A549 (cell line): ENCODE results near the gene SPATA16. TPM values are rescaled to one million over a fixed set of nuclear protein-coding genes. Genes with fewer than 3 reads are reported as not detected.

Experiments used
- ATAC-seq, 2 experiments: fragments of 200-7000 bp in 1 of 2; fragments of >200 bp in 1 of 2; cut with Nextera tagmentation in 1 of 2; cut with Tn5 transposase in 1 of 2; 3 replicates each; pipeline versions ENCODE4 v1.8.0 to v1.9.1; 2018 to 2020; ENCODE audit warnings: mild to moderate bottlenecking in 1 of 2, moderate library complexity in 1 of 2
- CTCF ChIA-PET: fragments of 300-600 bp; sonication (Branson Sonifier 250); formaldehyde crosslinking; extraction: SDS; loops from one replicate; lab custom pipeline; 2021; ENCODE audit warnings: antibody characterized with exemption, inconsistent platforms; lab: Yijun Ruan, JAX
- POLR2A ChIA-PET: fragments of 350-600 bp; formaldehyde crosslinking; extraction: SDS; loops from one replicate; lab custom pipeline; 2021; ENCODE audit warnings: antibody characterized with exemption, inconsistent platforms; lab: Yijun Ruan, JAX
- DNase-seq, 2 experiments: peaks; one replicate each; pipeline versions ENCODE4 v3.0.0 to v3.0.0-alpha.2; 2011 to 2016; ENCODE audit warnings: low read depth in 1 of 2, low spot score in 1 of 2
- FAIRE-seq: peaks from 2 replicates; lab custom pipeline; 2011; peaks lifted over from hg19 to GRCh38; lab: Jason Lieb, UNC
- H3K27ac ChIP-seq, 2 experiments: fragments of >200 bp; sonication (Bioruptor Twin); formaldehyde crosslinking; 3 replicates each; pipeline ENCODE4 v1.5.1; 2016 to 2017
- H3K4me1 ChIP-seq: fragments of >200 bp; sonication (Bioruptor Twin); formaldehyde crosslinking; 3 replicates; pipeline ENCODE4 v1.6.1; 2016
- H3K4me2 ChIP-seq: fragments of >200 bp; sonication (Bioruptor Twin); formaldehyde crosslinking; 3 replicates; pipeline ENCODE4 v1.6.1; 2016
- H3K4me3 ChIP-seq: fragments of >200 bp; sonication (Bioruptor Twin); formaldehyde crosslinking; 3 replicates; pipeline ENCODE4 v1.5.1; 2016
- H3K9me3 ChIP-seq: fragments of >200 bp; sonication (Bioruptor Twin); formaldehyde crosslinking; 3 replicates; pipeline ENCODE4 v1.6.1; 2016
- ATOH8 ChIP-seq: fragments of 250-450 bp; sonication (Bioruptor Pico); IDR thresholded peaks from 2 replicates; pipeline ENCODE4 v1.5.0; 2020; ENCODE audit warnings: low read depth, mild to moderate bottlenecking, moderate library complexity
- CHD4 ChIP-seq: fragments of 200-600 bp; sonication (generic); IDR thresholded peaks from 2 replicates; pipeline ENCODE4 v1.6.1; 2016; ENCODE audit warnings: antibody characterized with exemption, mild to moderate bottlenecking, borderline replicate concordance
- EHF ChIP-seq: fragments of 250-450 bp; sonication (Bioruptor Pico); IDR thresholded peaks from 2 replicates; pipeline ENCODE4 v1.5.0; 2020; ENCODE audit warnings: mild to moderate bottlenecking
- EP300 ChIP-seq, 2 experiments: fragments of >200 bp; sonication (Bioruptor Twin); formaldehyde crosslinking; IDR thresholded peaks; 2 replicates in 1 of 2; 3 replicates in 1 of 2; pipeline ENCODE4 v1.6.1; 2016 to 2017
- HES2 ChIP-seq: fragments of >200 bp; sonication (Bioruptor Twin); formaldehyde crosslinking; IDR thresholded peaks from 2 replicates; pipeline ENCODE4 v1.6.1; 2016
- HMGXB4 ChIP-seq: fragments of 250-450 bp; sonication (Bioruptor Pico); IDR thresholded peaks from 2 replicates; pipeline ENCODE4 v1.5.0; 2021; ENCODE audit warnings: mild to moderate bottlenecking, moderate library complexity, borderline replicate concordance
- HOXA7 ChIP-seq: fragments of 250-450 bp; sonication (Bioruptor Pico); IDR thresholded peaks from 2 replicates; pipeline ENCODE4 v1.5.0; 2020; ENCODE audit warnings: mild to moderate bottlenecking, moderate library complexity
- HOXB13 ChIP-seq: fragments of 250-450 bp; sonication (Bioruptor Pico); IDR thresholded peaks from 2 replicates; pipeline ENCODE4 v1.5.0; 2020; ENCODE audit warnings: low read depth, mild to moderate bottlenecking, moderate library complexity
- JUN ChIP-seq, 2 experiments: fragments of >200 bp; sonication (Bioruptor Twin); formaldehyde crosslinking; IDR thresholded peaks; 2 replicates in 1 of 2; 3 replicates in 1 of 2; pipeline ENCODE4 v1.6.1; 2016 to 2017
- KDM5A ChIP-seq: fragments of 200-600 bp; sonication (generic); IDR thresholded peaks from 2 replicates; pipeline ENCODE4 v1.6.1; 2016; ENCODE audit warnings: antibody characterized with exemption, mild to moderate bottlenecking
- MAFK ChIP-seq: fragments of 450-650 bp; IDR thresholded peaks from 2 replicates; pipeline ENCODE4 v1.6.1; 2014; ENCODE audit not compliant: partially characterized antibody
- MAZ ChIP-seq: fragments of 150-350 bp; IDR thresholded peaks from 2 replicates; pipeline ENCODE4 v1.6.1; 2014; ENCODE audit warnings: antibody characterized with exemption, low read depth, low read length, borderline replicate concordance
- MYC ChIP-seq: IDR thresholded peaks from 2 replicates; pipeline ENCODE4 v1.6.1; 2012; ENCODE audit warnings: mild to moderate bottlenecking, inconsistent platforms, low read length, improper control_type of control experiment, borderline replicate concordance
- PHF8 ChIP-seq: fragments of 200-600 bp; sonication (generic); IDR thresholded peaks from 2 replicates; pipeline ENCODE4 v1.6.1; 2016; ENCODE audit warnings: low read depth, mild to moderate bottlenecking, antibody characterized with exemption, moderate library complexity, borderline replicate concordance
- POLR2A ChIP-seq: IDR thresholded peaks from 2 replicates; pipeline ENCODE4 v1.6.1; 2012; ENCODE audit warnings: mild to moderate bottlenecking, low read length
- RAD21 ChIP-seq, 2 experiments: fragments of >200 bp in 1 of 2; sonication (Bioruptor Twin) in 1 of 2; formaldehyde crosslinking in 1 of 2; IDR thresholded peaks in 1 of 2; conservative IDR thresholded peaks in 1 of 2; 2 replicates in 1 of 2; 3 replicates in 1 of 2; pipeline ENCODE4 v1.6.1; 2012 to 2018; ENCODE audit warnings: inconsistent platforms in 1 of 2
- RFX5 ChIP-seq: fragments of 450-650 bp; IDR thresholded peaks from 2 replicates; pipeline ENCODE4 v1.7.1; 2014; ENCODE audit warnings: antibody characterized with exemption, mild to moderate bottlenecking, moderate library complexity
- RNF2 ChIP-seq: fragments of 200-600 bp; sonication (generic); IDR thresholded peaks from 2 replicates; pipeline ENCODE4 v1.6.1; 2016; ENCODE audit warnings: low read depth, mild to moderate bottlenecking, antibody characterized with exemption, moderate library complexity, borderline replicate concordance
- SMC3 ChIP-seq: fragments of >200 bp; sonication (Bioruptor Twin); formaldehyde crosslinking; IDR thresholded peaks from 3 replicates; pipeline ENCODE4 v1.6.1; 2018; ENCODE audit warnings: inconsistent platforms
- TFCP2L1 ChIP-seq: fragments of 250-450 bp; sonication (Bioruptor Pico); IDR thresholded peaks from 2 replicates; pipeline ENCODE4 v1.5.0; 2021; ENCODE audit warnings: mild to moderate bottlenecking
- USF2 ChIP-seq: fragments of 450-650 bp; IDR thresholded peaks from 2 replicates; pipeline ENCODE4 v1.6.1; 2014; ENCODE audit warnings: antibody characterized with exemption
- ZC3H11A ChIP-seq: fragments of 450-650 bp; IDR thresholded peaks from 2 replicates; pipeline ENCODE4 v1.6.1; 2014; ENCODE audit warnings: antibody characterized with exemption, mild to moderate bottlenecking
- ZFP36 ChIP-seq: fragments of 450-650 bp; IDR thresholded peaks from 2 replicates; pipeline ENCODE4 v1.6.1; 2014; ENCODE audit warnings: borderline replicate concordance; ENCODE audit not compliant: partially characterized antibody
- WGBS: methylation state at CpG from one replicate; pipeline ENCODE4 v1.1.6; 2017; ENCODE audit errors: missing lambda C conversion rate; 5-methylcytosine and 5-hydroxymethylcytosine counted together
- polyA plus RNA-seq, 4 experiments: library from polyadenylated mRNA; depleted of rRNA in 3 of 4; stranded (reverse); fragments of >200 nt; fragmentation: RNase III in 1 of 4; extraction: RNeasy Plus Mini Kit Qiagen cat#74134 plus additional on column Dnase treatment in 1 of 4; gene quantifications; 2 replicates in 3 of 4; 3 replicates in 1 of 4; pipeline ENCODE4 v1.2.3, GENCODE V29; 2011 to 2017

The SPATA16 gene
- polyA plus RNA-seq, 2 of the 4 experiments (the other 2 are of a cell fraction) = not detected

- ChIA-PET CTCF (no interaction called here), POLR2A (no interaction called here)
- H3K27ac ChIP-seq = no peak overlapping the region
- WGBS = 3% methylated on average over 2 of the region's 2 CpGs
- no peak for ATAC-seq
- H3K4me2 ChIP-seq = no peak overlapping the region
- no peaks in the 10 kb centered on the region for H3K9me3 ChIP-seq
- H3K4me1 ChIP-seq = no peaks in the 10 kb centered on the region
- H3K4me3 ChIP-seq = no peak overlapping the region
- DNase-seq = no peak
- TF ChIP-seq ZC3H11A (no peak), PHF8 (no peak), USF2 (peak; percentile 38; the same call in 1 of the 2 replicates), RNF2 (no peak), SMC3 (no peak)
- FAIRE-seq = no peak
Observed at GRCh38 chr3:172951511-172951910, 189.5 kb downstream of the SPATA16 start.

- FAIRE-seq (no peak), DNase-seq (no peak), ATAC-seq (no peak)
- no peak overlapping the region for H3K4me2 ChIP-seq
- no peak overlapping the region for H3K27ac ChIP-seq
- no peaks in the 10 kb centered on the region for H3K4me1 ChIP-seq
- H3K4me3 ChIP-seq = no peak overlapping the region
- no peaks in the 10 kb centered on the region for H3K9me3 ChIP-seq
- WGBS = 37% methylated on average over 2 of the region's 2 CpGs
- CTCF ChIA-PET = no interaction called here
- POLR2A ChIA-PET = no interaction called here
- TF ChIP-seq EP300 (IDR thresholded peaks at IDR 0.05) (no peak), ATOH8 (CRISPR knock-in tag) (no peak), HOXB13 (CRISPR knock-in tag) (no peak), RFX5 (no peak), MAZ (no peak), RAD21 (conservative IDR thresholded peaks at IDR 0.05 in 1 of 2, IDR thresholded peaks at IDR 0.05 in 1 of 2) (no peak), EHF (no peak), POLR2A (no peak), MAFK (no peak), HOXA7 (CRISPR knock-in tag) (no peak), MYC (no peak), ZC3H11A (no peak), ZFP36 (no peak), HMGXB4 (no peak), KDM5A (no peak), CHD4 (no peak), PHF8 (no peak), TFCP2L1 (CRISPR knock-in tag) (no peak), HES2 (no peak), JUN (IDR thresholded peaks at IDR 0.05) (no peak)
- TF ChIP-seq, all 56 proteins: peak for 0
Observed at GRCh38 chr3:172946061-172946460, 195.0 kb downstream of the SPATA16 start.
